Trophoblast cell (in vitro differentiated cells and primary cell): ENCODE data around the gene C4orf33. TPM values are rescaled to one million over a fixed set of nuclear protein-coding genes. Genes with fewer than 3 reads are reported as not detected.

Experiments used
- DNase-seq, 2 donors: peaks; one replicate each; pipeline ENCODE4 v3.0.0-alpha.2; 2016
- H2AFZ ChIP-seq: 2 replicates; pipeline ENCODE4 v1.6.1; 2013; ENCODE audit warnings: low read length, moderate library complexity, mild to moderate bottlenecking; ENCODE audit not compliant: insufficient read depth, poor library complexity
- H2AK5ac ChIP-seq: 2 replicates; pipeline ENCODE4 v1.6.1; 2013; ENCODE audit warnings: mild to moderate bottlenecking, low read length
- H2BK120ac ChIP-seq: 2 replicates; pipeline ENCODE4 v1.6.1; 2013; ENCODE audit warnings: low read length, mild to moderate bottlenecking, moderate library complexity; ENCODE audit not compliant: insufficient read depth, poor library complexity
- H2BK12ac ChIP-seq: 2 replicates; pipeline ENCODE4 v1.6.1; 2013; ENCODE audit warnings: mild to moderate bottlenecking, low read length, moderate library complexity
- H2BK5ac ChIP-seq: 2 replicates; pipeline ENCODE4 v1.6.1; 2013; ENCODE audit warnings: low read length, low read depth, moderate library complexity, mild to moderate bottlenecking; ENCODE audit not compliant: poor library complexity
- H3K14ac ChIP-seq: 2 replicates; pipeline ENCODE4 v1.6.1; 2013; ENCODE audit warnings: mild to moderate bottlenecking, low read length
- H3K18ac ChIP-seq: 2 replicates; pipeline ENCODE4 v1.6.1; 2013; ENCODE audit warnings: mild to moderate bottlenecking, low read length
- H3K23ac ChIP-seq: 2 replicates; pipeline ENCODE4 v1.6.1; 2013; ENCODE audit warnings: low read length
- H3K27ac ChIP-seq: 2 replicates; pipeline ENCODE4 v1.5.1; 2013; ENCODE audit warnings: low read depth, mild to moderate bottlenecking, inconsistent platforms, low read length, moderate library complexity
- H3K27me3 ChIP-seq: 2 replicates; pipeline ENCODE4 v1.6.1; 2013; ENCODE audit warnings: inconsistent platforms, mild to moderate bottlenecking, low read length, moderate library complexity; ENCODE audit not compliant: insufficient read depth
- H3K36me3 ChIP-seq, 2 experiments: 1 replicate in 1 of 2; 2 replicates in 1 of 2; pipeline ENCODE4 v1.6.1; 2013; ENCODE audit warnings: low read length in 2 of 2, mild to moderate bottlenecking in 2 of 2, moderate library complexity in 1 of 2; ENCODE audit not compliant: insufficient read depth in 2 of 2, control insufficient read depth in 1 of 2
- H3K4ac ChIP-seq: 2 replicates; pipeline ENCODE4 v1.6.1; 2013; ENCODE audit warnings: low read depth, mild to moderate bottlenecking, low read length, moderate library complexity
- H3K4me1 ChIP-seq, 2 experiments: 1 replicate in 1 of 2; 2 replicates in 1 of 2; pipeline ENCODE4 v1.6.1; 2013; ENCODE audit warnings: low read length in 2 of 2, mild to moderate bottlenecking in 2 of 2, moderate library complexity in 1 of 2; ENCODE audit not compliant: insufficient read depth in 2 of 2, control insufficient read depth in 1 of 2
- H3K4me2 ChIP-seq: 2 replicates; pipeline ENCODE4 v1.6.1; 2013; ENCODE audit warnings: inconsistent platforms, mild to moderate bottlenecking, low read length, moderate library complexity
- H3K4me3 ChIP-seq: 2 replicates; pipeline ENCODE4 v1.5.1; 2013; ENCODE audit warnings: mild to moderate bottlenecking, low read depth, low read length, inconsistent platforms
- H3K79me1 ChIP-seq: one replicate; pipeline ENCODE4 v1.6.1; 2013; ENCODE audit warnings: low read length
- H3K79me2 ChIP-seq: 2 replicates; pipeline ENCODE4 v1.6.1; 2013; ENCODE audit warnings: low read length, mild to moderate bottlenecking; ENCODE audit not compliant: control insufficient read depth, insufficient read depth, poor library complexity
- H3K9ac ChIP-seq: 2 replicates; pipeline ENCODE4 v1.6.1; 2013; ENCODE audit warnings: mild to moderate bottlenecking, low read length
- H3K9me3 ChIP-seq: 2 replicates; pipeline ENCODE4 v1.6.1; 2013; ENCODE audit warnings: low read depth, mild to moderate bottlenecking, control low read depth, inconsistent platforms, low read length; ENCODE audit not compliant: insufficient read depth
- H4K12ac ChIP-seq: 2 replicates; pipeline ENCODE4 v1.6.1; 2013; ENCODE audit warnings: low read depth, mild to moderate bottlenecking, low read length, moderate library complexity
- H4K8ac ChIP-seq: 2 replicates; pipeline ENCODE4 v1.6.1; 2013; ENCODE audit warnings: low read depth, mild to moderate bottlenecking, low read length, moderate library complexity
- H4K91ac ChIP-seq: one replicate; pipeline ENCODE4 v1.6.1; 2013; ENCODE audit warnings: low read depth, mild to moderate bottlenecking, low read length, moderate library complexity
- WGBS: extraction: QIAGEN DNeasy Blood & Tissue Kit; methylation state at CpG from one replicate; pipeline ENCODE4 v1.1.7; 2013; ENCODE audit warnings: missing lambda C conversion rate; ENCODE audit not compliant: insufficient read length, insufficient coverage; ENCODE audit errors: extremely low coverage; 5-methylcytosine and 5-hydroxymethylcytosine counted together
- polyA plus RNA-seq: library from polyadenylated mRNA; stranded (reverse); fragments of 200-250 nt; gene quantifications from 2 replicates; pipeline ENCODE4 v1.2.3, GENCODE V29; 2013

The C4orf33 gene, protein sequence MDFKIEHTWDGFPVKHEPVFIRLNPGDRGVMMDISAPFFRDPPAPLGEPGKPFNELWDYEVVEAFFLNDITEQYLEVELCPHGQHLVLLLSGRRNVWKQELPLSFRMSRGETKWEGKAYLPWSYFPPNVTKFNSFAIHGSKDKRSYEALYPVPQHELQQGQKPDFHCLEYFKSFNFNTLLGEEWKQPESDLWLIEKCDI
- 10.5 and 11.9 TPM in 2 replicates for polyA plus RNA-seq

DNA sequence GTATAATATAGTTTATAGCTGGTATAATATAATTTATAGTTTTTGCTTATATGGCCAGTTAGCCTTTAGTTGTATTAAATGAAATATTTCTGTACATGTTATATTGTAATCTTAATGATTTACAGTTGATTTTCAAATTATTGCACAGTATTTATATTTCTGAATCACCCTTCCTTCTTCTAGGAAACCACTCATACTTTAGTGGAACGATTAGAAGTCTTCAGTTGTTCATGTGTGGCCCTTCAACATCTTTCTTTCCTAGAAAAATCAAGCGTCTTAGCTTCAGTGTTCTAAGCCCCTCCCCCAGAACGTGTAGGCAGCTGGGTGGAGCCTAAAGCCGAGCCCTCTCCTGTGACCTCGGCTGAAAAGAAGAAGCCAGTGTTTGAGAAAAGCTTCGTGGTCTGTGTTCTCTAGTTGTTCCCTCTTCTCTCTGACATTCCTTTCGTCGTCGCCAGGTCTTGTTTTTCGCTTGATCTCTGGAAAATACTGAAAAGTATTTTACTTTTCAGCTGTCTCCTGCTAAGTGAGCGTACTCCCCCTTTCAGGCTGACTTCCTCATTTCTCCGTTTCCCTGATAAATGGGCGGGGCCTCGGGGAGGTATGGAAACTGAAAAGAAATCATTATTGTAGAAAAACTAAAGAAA, at the start of gene C4orf33:
C4orf33 (plus strand) TSS at position 342 of the 644 bp plus-strand sequence. CDS start 6,459 bp downstream, outside the sequence.
- Histone ChIP-seq H3K27ac (peak within 1 kb of the TSS; percentile 79), H3K23ac (no peak within 1 kb of the TSS), H3K9me3 (no peaks in the 10 kb centered on the region), H4K91ac (peak within 1 kb of the TSS; percentile 26), H2BK120ac (peak within 1 kb of the TSS; percentile 8), H3K14ac (no peak within 1 kb of the TSS), H3K4ac (no peak within 1 kb of the TSS), H2AK5ac (no peak within 1 kb of the TSS), H3K79me2 (peaks cover 3% of the 10 kb centered on the region), H3K4me1 (peaks cover 5% of the 10 kb centered on the region in 2 experiments), H3K4me3 (peak within 1 kb of the TSS; percentile 71), H3K79me1 (peaks cover 4% of the 10 kb centered on the region), H3K27me3 (no peaks in the 10 kb centered on the region), H2AFZ (peak within 1 kb of the TSS; percentile 88), H3K18ac (no peak within 1 kb of the TSS), H2BK5ac (peak within 1 kb of the TSS; percentile 50), H4K8ac (peak within 1 kb of the TSS; percentile 50), H3K9ac (peak within 1 kb of the TSS; percentile 50), H3K4me2 (peak within 1 kb of the TSS; percentile 61), H2BK12ac (no peak within 1 kb of the TSS), H4K12ac (no peak within 1 kb of the TSS), H3K36me3 (no peaks in the 10 kb centered on the region)
- no CpG with 5 or more reads among the region's 14 CpGs for WGBS
- DNase-seq, result peak; percentile 55 to 77

DNA sequence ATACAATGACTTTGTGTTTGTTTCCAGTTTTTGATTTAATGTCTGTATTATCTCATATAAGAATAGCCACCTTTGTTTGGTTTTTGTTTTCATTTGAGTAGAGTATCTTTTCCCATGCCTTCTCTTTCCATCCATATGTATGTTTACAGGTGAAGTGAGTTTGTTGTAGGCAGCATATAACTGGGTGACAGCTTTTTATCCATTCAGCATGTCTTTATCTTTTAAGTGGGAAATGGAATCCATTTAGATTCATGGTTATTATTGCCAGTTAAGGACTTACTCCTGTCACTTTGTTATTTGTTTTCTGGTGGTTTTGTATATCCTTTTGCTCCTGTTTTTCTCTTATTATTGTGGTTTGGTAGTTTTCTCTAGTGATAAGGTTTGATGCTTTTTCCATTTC, 36.9 kb upstream of the C4orf33 start:
- Histone ChIP-seq H3K27ac (no peak overlapping the region), H4K91ac (no peak overlapping the region), H3K27me3 (no peaks in the 10 kb centered on the region), H2BK12ac (no peak overlapping the region), H3K9me3 (peaks cover 29% of the 10 kb centered on the region), H3K4ac (no peak overlapping the region), H3K4me1 (no peaks in the 10 kb centered on the region), H3K23ac (no peak overlapping the region), H2BK120ac (no peak overlapping the region), H3K14ac (no peak overlapping the region), H3K4me2 (no peak overlapping the region), H3K9ac (no peak overlapping the region), H3K79me2 (no peaks in the 10 kb centered on the region), H4K8ac (no peak overlapping the region), H2AFZ (no peak overlapping the region), H4K12ac (no peak overlapping the region), H3K79me1 (no peaks in the 10 kb centered on the region), H3K18ac (no peak overlapping the region), H2BK5ac (no peak overlapping the region), H3K4me3 (no peak overlapping the region), H3K36me3 (peaks cover 7 to 22% of the 10 kb centered on the region in 2 experiments), H2AK5ac (no peak overlapping the region)
- no peak for DNase-seq

DNA sequence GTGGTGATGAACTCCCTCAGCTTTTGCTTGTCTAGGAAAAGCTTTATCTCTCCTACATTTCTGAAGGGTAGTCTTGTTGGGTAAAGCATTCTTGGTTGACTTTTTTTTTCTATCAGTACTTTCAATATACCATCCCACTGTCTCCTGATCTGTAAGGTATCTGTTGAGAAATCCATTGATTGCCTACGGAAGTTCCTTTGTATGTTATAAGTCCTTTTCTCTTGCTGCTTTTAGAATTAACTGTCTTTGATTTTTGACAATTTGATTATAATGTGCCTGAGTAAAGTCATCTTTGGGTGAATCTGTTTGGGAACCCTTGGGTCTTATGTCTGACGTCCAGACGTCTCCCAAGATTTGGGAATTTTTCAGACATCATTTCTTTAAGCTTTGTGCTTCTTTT, 33.4 kb upstream of the C4orf33 start:
- WGBS, result no CpG with 5 or more reads among the region's 3 CpGs

DNA sequence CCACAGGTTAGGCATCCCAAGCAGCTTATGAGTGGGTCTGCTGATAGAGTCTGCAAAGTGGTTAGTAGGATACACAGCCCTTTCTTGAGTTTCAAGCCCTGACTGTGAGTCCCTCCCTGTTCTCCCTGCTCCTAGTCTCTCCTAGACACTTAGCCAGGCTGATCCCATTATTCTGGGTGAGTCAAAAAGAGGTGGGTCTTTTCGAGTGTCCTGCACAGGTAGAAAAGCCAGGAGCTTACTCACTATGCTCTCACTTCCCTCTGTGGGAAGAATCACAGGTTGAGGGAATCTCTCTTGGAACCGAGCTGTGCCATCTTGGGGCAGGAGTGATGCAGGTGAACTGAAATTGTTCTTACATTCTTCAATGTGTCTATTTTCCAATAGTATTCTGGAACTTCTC, 32.3 kb upstream of the C4orf33 start:
- no CpG with 5 or more reads among the region's 2 CpGs for WGBS

More for the DNA sequence above, 33.4 kb upstream of the C4orf33 start:
- Histone ChIP-seq H3K14ac (no peak overlapping the region), H3K9me3 (peaks cover 19% of the 10 kb centered on the region), H3K4me2 (no peak overlapping the region), H3K4me3 (no peak overlapping the region), H3K27me3 (no peaks in the 10 kb centered on the region), H4K8ac (no peak overlapping the region), H2BK120ac (no peak overlapping the region), H3K36me3 (peaks cover 7 to 18% of the 10 kb centered on the region in 2 experiments), H3K4me1 (no peaks in the 10 kb centered on the region), H3K79me2 (no peaks in the 10 kb centered on the region), H3K18ac (no peak overlapping the region), H3K79me1 (no peaks in the 10 kb centered on the region), H2AFZ (no peak overlapping the region), H3K27ac (no peak overlapping the region), H2BK12ac (no peak overlapping the region), H4K91ac (no peak overlapping the region), H2AK5ac (no peak overlapping the region), H3K4ac (no peak overlapping the region), H3K9ac (no peak overlapping the region), H4K12ac (no peak overlapping the region), H2BK5ac (no peak overlapping the region), H3K23ac (no peak overlapping the region)
- DNase-seq, result no peak

More for the DNA sequence above, 32.3 kb upstream of the C4orf33 start:
- peaks cover 7 to 18% of the 10 kb centered on the region in 2 experiments for H3K36me3 ChIP-seq
- no peak overlapping the region for H3K18ac ChIP-seq
- peaks cover 19% of the 10 kb centered on the region for H3K9me3 ChIP-seq
- H3K4ac ChIP-seq, result no peak overlapping the region
- no peak overlapping the region for H4K12ac ChIP-seq
- no peak overlapping the region for H2AFZ ChIP-seq
- no peak overlapping the region for H4K8ac ChIP-seq
- H3K27ac ChIP-seq, result no peak overlapping the region
- H3K23ac ChIP-seq, result no peak overlapping the region
- no peak overlapping the region for H3K4me2 ChIP-seq
- H2BK120ac ChIP-seq, result no peak overlapping the region
- H2BK12ac ChIP-seq, result no peak overlapping the region
- no peak overlapping the region for H3K4me3 ChIP-seq
- no peaks in the 10 kb centered on the region for H3K4me1 ChIP-seq
- H4K91ac ChIP-seq, result no peak overlapping the region
- no peaks in the 10 kb centered on the region for H3K27me3 ChIP-seq
- no peaks in the 10 kb centered on the region for H3K79me2 ChIP-seq
- H3K14ac ChIP-seq, result no peak overlapping the region
- no peak for DNase-seq
- H2AK5ac ChIP-seq, result no peak overlapping the region
- H3K79me1 ChIP-seq, result no peaks in the 10 kb centered on the region
- H2BK5ac ChIP-seq, result no peak overlapping the region
- H3K9ac ChIP-seq, result no peak overlapping the region
